Skeletal muscle tissue (tissue), 4 donors: ENCODE results near the gene THRB. TPM values are rescaled to one million over a fixed set of nuclear protein-coding genes. Genes with fewer than 3 reads are reported as not detected.

Experiments used
- H3K27ac ChIP-seq: one replicate; pipeline ENCODE4 v1.7.0; 2013; ENCODE audit warnings: mild to moderate bottlenecking, low read depth, low read length, inconsistent platforms
- H3K27me3 ChIP-seq, 3 donors: one replicate each; pipeline ENCODE4 v1.7.0; 2013; ENCODE audit warnings: low read length in 3 of 3; ENCODE audit not compliant: control insufficient read depth in 3 of 3, insufficient read depth in 3 of 3
- H3K36me3 ChIP-seq, 3 donors: one replicate each; pipeline ENCODE4 v1.7.0; 2013; ENCODE audit warnings: low read length in 3 of 3; ENCODE audit not compliant: control insufficient read depth in 3 of 3, insufficient read depth in 3 of 3
- H3K4me1 ChIP-seq, 3 donors: one replicate each; pipeline ENCODE4 v1.7.0; 2013; ENCODE audit warnings: low read length in 3 of 3, mild to moderate bottlenecking in 3 of 3; ENCODE audit not compliant: control insufficient read depth in 3 of 3, insufficient read depth in 3 of 3
- H3K4me3 ChIP-seq, 3 donors: one replicate each; pipeline ENCODE4 v1.7.0; 2013; ENCODE audit warnings: low read length in 3 of 3
- H3K9ac ChIP-seq, 3 donors: one replicate each; pipeline ENCODE4 v1.7.0; 2013; ENCODE audit warnings: low read length in 3 of 3, mild to moderate bottlenecking in 3 of 3, moderate library complexity in 2 of 3, low read depth in 1 of 3
- H3K9me3 ChIP-seq, 3 donors: one replicate each; pipeline ENCODE4 v1.7.0; 2013; ENCODE audit warnings: low read length in 3 of 3; ENCODE audit not compliant: control insufficient read depth in 3 of 3
- total RNA-seq: library from RNA; depleted of rRNA; stranded (reverse); fragments of >200 nt; gene quantifications from one replicate; pipeline ENCODE4 v1.2.3, GENCODE V29; 2014
- donor health status: Osteomylitis.

THRB gene
- total RNA-seq, 1 donor from 2014 or later: 3.1 TPM

DNA sequence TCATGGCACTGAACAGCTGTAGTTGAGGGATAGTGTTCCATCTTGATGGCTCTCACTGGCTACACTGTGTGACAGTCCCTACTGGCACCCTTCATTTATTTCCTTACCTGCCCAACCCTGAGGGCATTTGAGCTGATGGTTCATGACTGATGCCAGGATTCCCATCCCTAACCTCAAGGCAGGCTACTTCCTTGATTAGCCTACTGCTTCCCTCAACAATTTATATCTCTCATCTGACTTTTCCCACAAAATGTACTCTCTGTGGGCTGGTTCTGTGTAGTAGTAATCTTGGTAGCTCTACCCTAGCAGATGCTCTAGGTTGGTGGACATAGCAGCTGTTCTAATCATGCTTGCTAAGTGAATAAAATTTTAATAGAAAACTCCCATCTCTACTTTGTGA, 106.0 kb downstream of the THRB start:
- no peak overlapping the region for H3K9ac ChIP-seq
- no peaks in the 10 kb centered on the region for H3K36me3 ChIP-seq
- no peaks in the 10 kb centered on the region for H3K9me3 ChIP-seq
- no peaks in the 10 kb centered on the region for H3K27me3 ChIP-seq
- H3K4me1 ChIP-seq: peaks cover 26 to 43% (median 28%) of the 10 kb centered on the region in 3 donors
- H3K4me3 ChIP-seq: no peak overlapping the region
- no peak overlapping the region for H3K27ac ChIP-seq

DNA sequence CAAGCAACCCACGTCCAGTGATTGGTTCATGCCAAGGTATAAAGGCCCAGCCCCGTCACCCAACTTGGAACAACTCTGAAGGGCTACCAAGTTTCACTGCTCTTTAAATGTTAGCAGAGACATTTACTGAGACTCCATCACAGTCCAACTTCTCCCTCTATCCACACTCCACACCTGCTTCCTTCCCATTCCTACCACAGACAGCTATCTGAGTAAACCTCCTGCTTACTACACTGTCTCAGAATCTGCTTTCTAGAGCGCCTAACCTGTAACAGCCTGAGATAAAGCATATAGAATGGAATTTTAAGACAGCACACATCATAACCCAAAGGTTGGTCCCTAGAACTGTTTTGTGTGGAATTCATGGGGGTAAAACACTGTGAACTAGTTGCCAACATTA, 106.5 kb downstream of the THRB start:
- H3K4me3 ChIP-seq: no peak overlapping the region
- H3K36me3 ChIP-seq: no peaks in the 10 kb centered on the region
- no peaks in the 10 kb centered on the region for H3K9me3 ChIP-seq
- peaks cover 23 to 39% (median 28%) of the 10 kb centered on the region in 3 donors for H3K4me1 ChIP-seq
- H3K27me3 ChIP-seq: no peaks in the 10 kb centered on the region
- H3K27ac ChIP-seq: no peak overlapping the region
- no peak overlapping the region for H3K9ac ChIP-seq

- H3K9ac ChIP-seq: no peak overlapping the region
These were observed 107.2 kb downstream of the THRB start for GRCh38 chr3:24387493-24387892.

DNA sequence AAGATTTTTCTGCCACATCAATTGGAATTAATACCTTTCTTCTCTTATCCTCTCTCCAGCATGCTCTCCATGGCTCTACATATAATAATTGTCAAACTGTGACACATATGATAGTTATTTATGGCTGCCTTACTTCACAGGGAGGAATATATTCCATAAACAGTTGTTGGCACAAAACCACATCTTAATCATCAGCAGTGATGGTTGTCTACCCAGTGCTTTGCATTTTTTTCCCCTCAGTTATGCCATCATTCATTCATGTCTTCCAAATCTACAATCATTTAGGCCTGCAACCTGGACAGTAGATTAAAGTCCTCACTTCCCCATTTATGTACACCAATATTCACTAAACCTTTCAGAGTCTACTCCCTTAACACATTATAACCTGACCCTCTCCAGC, 107.7 kb downstream of the THRB start:
- Histone ChIP-seq H3K36me3 (no peaks in the 10 kb centered on the region), H3K27ac (no peak overlapping the region), H3K27me3 (no peaks in the 10 kb centered on the region), H3K4me1 (peaks cover 22 to 38% (median 28%) of the 10 kb centered on the region in 3 donors), H3K9me3 (no peaks in the 10 kb centered on the region), H3K4me3 (no peak overlapping the region), H3K9ac (no peak overlapping the region)

More at GRCh38 chr3:24387493-24387892, 107.2 kb downstream of the THRB start:
- no peak overlapping the region for H3K4me3 ChIP-seq
- no peaks in the 10 kb centered on the region for H3K9me3 ChIP-seq
- no peaks in the 10 kb centered on the region for H3K36me3 ChIP-seq
- no peaks in the 10 kb centered on the region for H3K27me3 ChIP-seq
- H3K27ac ChIP-seq: no peak overlapping the region
- peaks cover 22 to 38% (median 28%) of the 10 kb centered on the region in 3 donors for H3K4me1 ChIP-seq

DNA sequence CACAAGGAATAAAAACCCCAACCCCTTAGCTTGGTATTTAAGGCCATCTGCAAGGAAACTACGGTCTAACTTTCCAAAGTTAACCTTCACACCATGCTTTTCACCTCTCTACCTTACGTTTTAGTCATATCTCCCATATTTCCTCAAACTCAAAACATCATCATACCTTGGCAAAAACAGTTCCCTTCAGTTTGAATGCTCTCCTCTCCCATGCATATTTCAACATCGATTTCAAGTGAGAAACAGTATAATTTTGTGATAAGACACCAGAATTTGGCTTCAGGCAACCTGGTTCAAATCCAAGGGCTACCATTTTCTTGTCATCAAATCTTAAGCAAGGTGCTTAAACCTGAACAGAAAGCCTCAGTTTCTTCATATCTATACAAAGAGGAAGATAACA, 108.2 kb downstream of the THRB start:
- Histone ChIP-seq H3K27me3 (no peaks in the 10 kb centered on the region), H3K27ac (no peak overlapping the region), H3K4me1 (peaks cover 22 to 38% (median 28%) of the 10 kb centered on the region in 3 donors), H3K36me3 (no peaks in the 10 kb centered on the region), H3K9ac (no peak overlapping the region), H3K4me3 (no peak overlapping the region), H3K9me3 (no peaks in the 10 kb centered on the region)

DNA sequence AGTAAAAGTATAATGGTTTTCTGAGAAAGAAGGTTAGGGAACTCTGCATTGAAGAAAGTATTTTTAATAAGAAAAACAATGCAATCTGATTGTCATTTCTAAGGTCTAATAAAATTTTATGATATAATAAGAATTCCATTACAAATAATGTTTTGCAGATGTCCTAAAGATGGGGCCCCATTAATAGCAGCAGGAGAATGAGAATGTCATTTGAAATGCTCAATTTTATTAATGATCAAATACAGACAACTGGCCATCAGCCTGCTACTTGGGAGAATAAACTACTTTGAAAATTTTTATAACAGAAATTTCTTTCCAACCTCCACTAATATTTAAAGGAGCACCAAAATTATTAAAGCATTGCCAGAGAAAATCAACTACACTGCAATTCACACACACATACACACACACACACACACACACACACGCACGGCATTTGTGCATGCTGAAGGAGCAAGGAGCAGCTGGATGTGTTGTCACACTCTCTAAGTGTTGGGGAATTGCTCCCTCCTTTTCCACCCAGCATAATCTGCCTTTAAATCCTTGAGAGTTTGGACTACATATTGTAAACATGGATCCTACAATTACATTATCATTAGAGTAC, 109.5 kb downstream of the THRB start:
- H3K4me3 ChIP-seq: no peak overlapping the region
- H3K36me3 ChIP-seq: no peaks in the 10 kb centered on the region
- no peaks in the 10 kb centered on the region for H3K27me3 ChIP-seq
- H3K4me1 ChIP-seq: peaks cover 20 to 32% (median 24%) of the 10 kb centered on the region in 3 donors
- H3K27ac ChIP-seq: no peak overlapping the region
- no peak overlapping the region for H3K9ac ChIP-seq
- no peaks in the 10 kb centered on the region for H3K9me3 ChIP-seq

DNA sequence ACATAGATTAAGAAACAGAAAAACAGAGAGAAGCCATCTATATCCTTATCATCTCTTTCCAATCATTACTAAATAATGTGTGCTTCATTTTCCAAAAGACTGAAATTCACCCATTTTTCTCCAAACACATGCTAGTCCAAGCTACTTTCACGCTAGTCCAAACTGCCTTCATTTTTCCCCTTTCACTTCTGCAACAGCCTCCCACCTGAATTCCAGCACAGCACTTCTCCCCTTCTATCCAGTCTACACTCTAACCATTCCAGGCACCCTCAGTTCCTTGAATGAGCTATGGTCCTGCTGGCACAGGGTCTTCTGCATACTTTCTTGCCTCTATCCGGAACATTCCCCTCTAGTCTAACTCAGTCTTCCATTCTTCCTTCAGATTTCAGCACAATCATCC, 112.0 kb downstream of the THRB start:
- no peak overlapping the region for H3K27ac ChIP-seq
- H3K36me3 ChIP-seq: no peaks in the 10 kb centered on the region
- no peaks in the 10 kb centered on the region for H3K9me3 ChIP-seq
- no peaks in the 10 kb centered on the region for H3K27me3 ChIP-seq
- H3K9ac ChIP-seq: no peak overlapping the region
- peaks cover 6 to 18% (median 8%) of the 10 kb centered on the region in 3 donors for H3K4me1 ChIP-seq
- H3K4me3 ChIP-seq: no peak overlapping the region

DNA sequence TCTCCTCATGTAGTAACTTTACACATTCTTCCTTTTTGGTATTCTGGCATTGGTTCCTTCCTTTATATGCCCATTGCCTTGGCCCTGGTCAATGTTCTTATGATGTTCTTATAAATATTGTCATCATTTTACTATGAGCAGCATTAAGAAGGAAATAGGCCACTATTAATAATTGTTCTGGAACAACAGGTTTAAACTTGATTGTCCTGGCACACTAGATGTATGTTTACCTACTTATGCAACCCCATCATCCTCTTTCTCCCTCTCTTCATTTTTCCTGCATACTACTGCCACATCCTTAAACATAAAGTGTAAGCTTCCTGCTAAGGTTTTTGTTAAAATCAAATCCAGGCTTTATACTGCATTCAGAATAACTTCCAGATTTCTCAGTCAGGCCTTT, 114.7 kb downstream of the THRB start:
- Histone ChIP-seq H3K27ac (no peak overlapping the region), H3K9ac (no peak overlapping the region), H3K9me3 (no peaks in the 10 kb centered on the region), H3K27me3 (no peaks in the 10 kb centered on the region), H3K4me1 (peaks cover 4 to 15% (median 7%) of the 10 kb centered on the region in 3 donors), H3K36me3 (no peaks in the 10 kb centered on the region), H3K4me3 (no peak overlapping the region)

GRCh38 chr3:24378313-24378712, 116.3 kb downstream of the THRB start:
- Histone ChIP-seq H3K4me1 (peaks cover 11 to 22% (median 12%) of the 10 kb centered on the region in 3 donors), H3K27ac (no peak overlapping the region)

GRCh38 chr3:24377218-24377993, 117.2 kb downstream of the THRB start:
- no peak overlapping the region for H3K4me3 ChIP-seq
- H3K9ac ChIP-seq: no peak overlapping the region
- H3K36me3 ChIP-seq: no peaks in the 10 kb centered on the region
- peaks cover 11 to 25% (median 18%) of the 10 kb centered on the region in 3 donors for H3K4me1 ChIP-seq
- no peak overlapping the region for H3K27ac ChIP-seq
- H3K27me3 ChIP-seq: no peaks in the 10 kb centered on the region
- H3K9me3 ChIP-seq: no peaks in the 10 kb centered on the region

More at GRCh38 chr3:24378313-24378712, 116.3 kb downstream of the THRB start:
- no peak overlapping the region for H3K4me3 ChIP-seq
- no peak overlapping the region for H3K9ac ChIP-seq
- H3K27me3 ChIP-seq: no peaks in the 10 kb centered on the region
- H3K36me3 ChIP-seq: no peaks in the 10 kb centered on the region
- no peaks in the 10 kb centered on the region for H3K9me3 ChIP-seq
